ENCODE measurements around the gene SLC25A6. TPM values are rescaled to one million over a fixed set of nuclear protein-coding genes. Genes with fewer than 3 reads are reported as not detected.

The SLC25A6 gene
- total RNA-seq, 1 donor from 2014 or later = 411 TPM

- TF ChIP-seq CTCF (IDR thresholded peaks at IDR 0.05; ENCODE audit: partially characterized antibody, unreplicated experiment) = no peak
- H3K9me3 Mint-ChIP-seq (ENCODE audit: unreplicated experiment) = no peaks in the 10 kb centered on the region
- no peaks in the 10 kb centered on the region for H3K36me3 Mint-ChIP-seq (ENCODE audit: unreplicated experiment)
- DNase-seq = peak; percentile 5
- H3K4me3 Mint-ChIP-seq (ENCODE audit: unreplicated experiment) = no peak overlapping the region
- no peaks in the 10 kb centered on the region for H3K27me3 Mint-ChIP-seq (ENCODE audit: unreplicated experiment)
- no peaks in the 10 kb centered on the region for H3K4me1 Mint-ChIP-seq (ENCODE audit: low read depth, unreplicated experiment)
- no peak overlapping the region for H3K27ac Mint-ChIP-seq (ENCODE audit: unreplicated experiment)
Measured at GRCh38 chrX:1403228-1403627, 11.3 kb upstream of the SLC25A6 start.

GRCh38 chrX:1401611-1402430 is 9.9 kb upstream of the SLC25A6 start:
- no peak for TF ChIP-seq CTCF (IDR thresholded peaks at IDR 0.05; ENCODE audit: partially characterized antibody, unreplicated experiment)
- H3K9me3 Mint-ChIP-seq (ENCODE audit: unreplicated experiment) = no peaks in the 10 kb centered on the region
- no peaks in the 10 kb centered on the region for H3K27me3 Mint-ChIP-seq (ENCODE audit: unreplicated experiment)
- DNase-seq = peak; percentile 14
- no peak overlapping the region for H3K27ac Mint-ChIP-seq (ENCODE audit: unreplicated experiment)
- H3K4me1 Mint-ChIP-seq (ENCODE audit: low read depth, unreplicated experiment) = no peaks in the 10 kb centered on the region
- H3K36me3 Mint-ChIP-seq (ENCODE audit: unreplicated experiment) = no peaks in the 10 kb centered on the region
- no peak overlapping the region for H3K4me3 Mint-ChIP-seq (ENCODE audit: unreplicated experiment)

DNA sequence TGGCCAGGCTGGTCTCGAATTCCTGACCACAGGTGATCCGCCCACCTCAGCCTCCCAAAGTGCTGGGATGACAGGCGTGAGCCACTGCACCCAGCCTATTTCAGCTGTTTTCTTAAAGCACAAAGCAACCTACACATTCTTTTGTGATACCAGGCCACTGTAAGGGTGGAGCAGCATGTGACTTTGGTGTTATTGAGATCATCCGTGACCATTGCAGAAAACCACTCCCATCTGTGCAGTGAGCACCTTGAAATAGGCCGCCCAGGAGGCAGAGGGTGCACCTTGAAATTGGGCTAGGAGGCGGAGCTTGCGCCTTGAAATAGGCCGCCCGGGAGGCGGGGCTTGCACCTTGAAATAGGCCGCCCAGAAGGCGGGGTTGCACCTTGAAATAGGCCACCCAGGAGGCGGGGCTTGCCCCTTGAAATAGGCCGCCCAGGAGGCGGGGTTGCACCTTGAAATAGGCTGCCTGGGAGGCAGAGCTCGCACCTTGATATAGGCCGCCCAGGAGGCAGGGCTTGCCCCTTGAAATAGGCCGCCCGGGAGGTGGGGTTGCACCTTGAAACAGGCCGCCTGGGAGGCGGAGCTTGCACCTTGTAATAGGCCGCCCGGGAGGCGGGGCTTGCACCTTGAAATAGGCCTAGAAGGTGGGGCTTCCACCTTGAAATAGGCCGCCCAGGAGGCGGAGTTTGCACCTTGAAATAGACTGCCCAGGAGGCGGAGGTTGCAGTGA is 9.0 kb upstream of the SLC25A6 start:
- DNase-seq = peak; percentile 5
- H3K36me3 Mint-ChIP-seq (ENCODE audit: unreplicated experiment) = no peaks in the 10 kb centered on the region
- no peak for TF ChIP-seq CTCF (IDR thresholded peaks at IDR 0.05; ENCODE audit: partially characterized antibody, unreplicated experiment)
- H3K27ac Mint-ChIP-seq (ENCODE audit: unreplicated experiment) = no peak overlapping the region
- no peak overlapping the region for H3K4me3 Mint-ChIP-seq (ENCODE audit: unreplicated experiment)
- peaks cover 2% of the 10 kb centered on the region for H3K4me1 Mint-ChIP-seq (ENCODE audit: low read depth, unreplicated experiment)
- peaks cover 5% of the 10 kb centered on the region for H3K9me3 Mint-ChIP-seq (ENCODE audit: unreplicated experiment)
- peaks cover 2% of the 10 kb centered on the region for H3K27me3 Mint-ChIP-seq (ENCODE audit: unreplicated experiment)

DNA sequence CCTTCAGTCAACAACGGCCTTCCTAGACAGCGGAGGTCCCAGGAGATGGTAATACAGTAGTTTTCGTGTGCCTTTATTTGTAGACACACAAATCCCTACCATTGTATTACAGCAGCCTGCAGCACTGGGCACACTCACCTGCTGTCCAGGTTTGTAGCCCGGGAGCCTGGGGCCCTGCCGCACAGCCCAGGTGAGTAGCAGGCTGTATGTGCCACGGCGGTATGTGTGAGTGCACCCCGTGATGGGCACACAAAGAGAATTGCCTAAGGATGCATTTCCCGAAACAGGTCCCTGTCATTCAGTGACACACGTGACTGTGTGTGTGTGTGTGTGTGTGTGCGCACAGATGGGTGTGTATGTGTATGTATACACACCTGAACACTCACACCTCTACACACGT is 8.1 kb upstream of the SLC25A6 start:
- H3K4me1 Mint-ChIP-seq (ENCODE audit: low read depth, unreplicated experiment) = peaks cover 8% of the 10 kb centered on the region
- no peak overlapping the region for H3K27ac Mint-ChIP-seq (ENCODE audit: unreplicated experiment)
- H3K4me3 Mint-ChIP-seq (ENCODE audit: unreplicated experiment) = no peak overlapping the region
- H3K9me3 Mint-ChIP-seq (ENCODE audit: unreplicated experiment) = peaks cover 7% of the 10 kb centered on the region
- no peak for TF ChIP-seq CTCF (IDR thresholded peaks at IDR 0.05; ENCODE audit: partially characterized antibody, unreplicated experiment)
- DNase-seq = no peak
- H3K36me3 Mint-ChIP-seq (ENCODE audit: unreplicated experiment) = no peaks in the 10 kb centered on the region
- peaks cover 6% of the 10 kb centered on the region for H3K27me3 Mint-ChIP-seq (ENCODE audit: unreplicated experiment)

Measured in glutamatergic neuron (in vitro differentiated cells).